H1 (cell line): ENCODE results near the gene TMED5. TPM values are rescaled to one million over a fixed set of nuclear protein-coding genes. Genes with fewer than 3 reads are reported as not detected.

Experiments
- CTCF ChIA-PET: fragments of 300-600 bp; sonication (Branson Sonifier 250); formaldehyde crosslinking; loops from one replicate; lab custom pipeline; 2021; ENCODE audit not compliant: partially characterized antibody; lab: Charles Lee
- POLR2A ChIA-PET: fragments of 300-600 bp; sonication (Branson Sonifier 250); formaldehyde crosslinking; loops from one replicate; lab custom pipeline; 2021; ENCODE audit warnings: inconsistent platforms; ENCODE audit not compliant: partially characterized antibody; lab: Charles Lee
- DNase-seq, 2 experiments: peaks; one replicate each; pipeline versions ENCODE4 v3.0.0 to v3.0.0-alpha.2; 2010 to 2022; ENCODE audit warnings: low spot score in 2 of 2, low read depth in 1 of 2, mixed read lengths in 1 of 2
- FAIRE-seq: peaks from 2 replicates; lab custom pipeline; 2011; peaks lifted over from hg19 to GRCh38; lab: Jason Lieb, UNC
- H2AFZ ChIP-seq: 2 replicates; pipeline ENCODE4 v1.8.1; 2012; ENCODE audit warnings: low read length, inconsistent platforms
- H2AK5ac ChIP-seq: 2 replicates; pipeline ENCODE4 v1.6.1; 2013; ENCODE audit warnings: low read depth, low read length
- H2BK120ac ChIP-seq: replicated peaks from 2 replicates; pipeline ENCODE3; 2013; ENCODE audit warnings: low read depth, low read length, inconsistent platforms
- H2BK12ac ChIP-seq: 2 replicates; pipeline ENCODE4 v1.6.1; 2013; ENCODE audit warnings: low read depth, low read length
- H2BK15ac ChIP-seq: 2 replicates; pipeline ENCODE4 v1.6.1; 2013; ENCODE audit warnings: low read length
- H2BK20ac ChIP-seq: 2 replicates; pipeline ENCODE4 v1.6.1; 2013; ENCODE audit warnings: low read length
- H2BK5ac ChIP-seq: 2 replicates; pipeline ENCODE4 v1.6.1; 2013; ENCODE audit warnings: low read depth, low read length
- H3K14ac ChIP-seq: 2 replicates; pipeline ENCODE4 v1.6.1; 2013; ENCODE audit warnings: inconsistent platforms; ENCODE audit not compliant: insufficient read length
- H3K18ac ChIP-seq: 2 replicates; pipeline ENCODE4 v1.6.1; 2013; ENCODE audit warnings: low read length; ENCODE audit errors: extremely low read depth
- H3K23ac ChIP-seq: 2 replicates; pipeline ENCODE4 v1.6.1; 2013; ENCODE audit warnings: inconsistent platforms; ENCODE audit not compliant: insufficient read length
- H3K23me2 ChIP-seq: 2 replicates; pipeline ENCODE4 v1.6.1; 2013; ENCODE audit warnings: low read depth, low read length
- H3K27ac ChIP-seq: 2 replicates; pipeline ENCODE4 v1.6.1; 2011; ENCODE audit warnings: low read depth, low read length, inconsistent platforms
- H3K27me3 ChIP-seq, 4 experiments: replicated peaks in 1 of 4; 1 replicate in 1 of 4; 2 replicates in 3 of 4; pipeline versions ENCODE4 v1.6.1 to v1.8.1; 2011 to 2013; ENCODE audit warnings: low read length in 3 of 4, mild to moderate bottlenecking in 3 of 4, inconsistent platforms in 2 of 4, mixed read lengths in 2 of 4, moderate library complexity in 1 of 4; ENCODE audit not compliant: control insufficient read depth in 3 of 4, insufficient read depth in 3 of 4; ENCODE audit errors: extremely low read depth in 1 of 4
- H3K36me3 ChIP-seq, 4 experiments: 2 replicates each; pipeline versions ENCODE4 v1.6.1 to v1.8.1; 2011 to 2013; ENCODE audit warnings: mild to moderate bottlenecking in 4 of 4, low read length in 3 of 4, moderate library complexity in 2 of 4, control low read depth in 1 of 4, inconsistent platforms in 1 of 4; ENCODE audit not compliant: insufficient read depth in 4 of 4, control insufficient read depth in 2 of 4
- H3K4ac ChIP-seq: replicated peaks from 2 replicates; pipeline ENCODE3; 2013; ENCODE audit warnings: low read length, low read depth, mixed read lengths, inconsistent platforms; ENCODE audit not compliant: insufficient read length
- H3K4me1 ChIP-seq, 4 experiments: replicated peaks in 1 of 4; 1 replicate in 1 of 4; 2 replicates in 3 of 4; pipeline versions ENCODE4 v1.6.1 to v1.8.1; 2011 to 2013; ENCODE audit warnings: low read length in 3 of 4, inconsistent platforms in 2 of 4, mixed read lengths in 1 of 4; ENCODE audit not compliant: insufficient read depth in 4 of 4, control insufficient read depth in 3 of 4
- H3K4me2 ChIP-seq, 2 experiments: 2 replicates each; pipeline versions ENCODE4 v1.6.1 to v1.8.1; 2011 to 2013; ENCODE audit warnings: low read depth in 2 of 2, low read length in 2 of 2, control low read depth in 1 of 2, inconsistent platforms in 1 of 2, mild to moderate bottlenecking in 1 of 2; ENCODE audit not compliant: insufficient read depth in 1 of 2
- H3K4me3 ChIP-seq, 4 experiments: fragments of 200-600, 300-600 bp in 1 of 4; sonication (generic), shearing (Covaris generic), sonication (Bioruptor Twin) in 1 of 4; 2 replicates each; pipeline versions ENCODE4 v1.5.1 to v1.8.1; 2011 to 2016; ENCODE audit warnings: low read length in 4 of 4, low read depth in 3 of 4, control low read depth in 2 of 4, inconsistent platforms in 2 of 4, mild to moderate bottlenecking in 2 of 4, mixed read lengths in 1 of 4, moderate library complexity in 1 of 4; ENCODE audit not compliant: insufficient read depth in 2 of 4; ENCODE audit errors: extremely low read depth in 1 of 4
- H3K56ac ChIP-seq: replicated peaks from 2 replicates; pipeline ENCODE3; 2013; ENCODE audit warnings: low read depth, mild to moderate bottlenecking, mixed read lengths, low read length, inconsistent platforms; ENCODE audit not compliant: insufficient read length
- H3K79me1 ChIP-seq: 2 replicates; pipeline ENCODE4 v1.6.1; 2013; ENCODE audit warnings: low read depth, low read length, control low read depth
- H3K79me2 ChIP-seq, 2 experiments: 2 replicates each; pipeline versions ENCODE4 v1.6.1 to v1.8.1; 2012 to 2013; ENCODE audit warnings: low read length in 2 of 2, mild to moderate bottlenecking in 2 of 2, inconsistent platforms in 1 of 2; ENCODE audit not compliant: insufficient read depth in 2 of 2, control insufficient read depth in 1 of 2
- H3K9ac ChIP-seq, 4 experiments: replicated peaks in 1 of 4; 1 replicate in 1 of 4; 2 replicates in 3 of 4; pipeline versions ENCODE4 v1.6.1 to v1.8.1; 2011 to 2013; ENCODE audit warnings: low read depth in 3 of 4, low read length in 3 of 4, control low read depth in 2 of 4, mild to moderate bottlenecking in 2 of 4, moderate library complexity in 2 of 4, inconsistent platforms in 1 of 4; ENCODE audit errors: extremely low read depth in 1 of 4
- H3K9me3 ChIP-seq, 2 experiments: 2 replicates each; pipeline versions ENCODE4 v1.6.1 to v1.8.1; 2012 to 2013; ENCODE audit warnings: mild to moderate bottlenecking in 2 of 2, moderate library complexity in 2 of 2, control low read depth in 1 of 2, inconsistent platforms in 1 of 2, low read depth in 1 of 2, low read length in 1 of 2, mixed read lengths in 1 of 2; ENCODE audit not compliant: insufficient read depth in 2 of 2
- H4K20me1 ChIP-seq, 2 experiments: replicated peaks in 1 of 2; 2 replicates each; pipeline versions ENCODE3 to v1.8.1; 2011 to 2013; ENCODE audit warnings: inconsistent platforms in 2 of 2, low read length in 2 of 2, mild to moderate bottlenecking in 1 of 2; ENCODE audit not compliant: insufficient read depth in 2 of 2, control insufficient read depth in 1 of 2
- H4K5ac ChIP-seq: 2 replicates; pipeline ENCODE4 v1.6.1; 2013; ENCODE audit warnings: low read length, low read depth, mixed read lengths, inconsistent platforms; ENCODE audit not compliant: insufficient read length
- H4K8ac ChIP-seq: 2 replicates; pipeline ENCODE4 v1.8.0; 2013; ENCODE audit warnings: mild to moderate bottlenecking, moderate library complexity, low read length, inconsistent platforms; ENCODE audit not compliant: insufficient read depth; ENCODE audit errors: extremely low read depth
- H4K91ac ChIP-seq: replicated peaks from 2 replicates; pipeline ENCODE3; 2013; ENCODE audit warnings: low read length, mixed read lengths, inconsistent platforms; ENCODE audit not compliant: insufficient read length
- BRCA1 ChIP-seq: IDR thresholded peaks from 2 replicates; pipeline ENCODE4 v1.6.1; 2012; ENCODE audit warnings: low read depth, low read length, improper control_type of control experiment
- JUND ChIP-seq: IDR thresholded peaks from 2 replicates; pipeline ENCODE4 v1.6.1; 2011; ENCODE audit warnings: mild to moderate bottlenecking, improper control_type of control experiment, low read length
- KDM4A ChIP-seq: IDR thresholded peaks from one replicate; pipeline ENCODE4 v1.7.1; 2012; ENCODE audit warnings: low read depth, mild to moderate bottlenecking, moderate library complexity, low read length, inconsistent platforms; ENCODE audit not compliant: severe bottlenecking
- RAD21 ChIP-seq, 2 experiments: IDR thresholded peaks in 1 of 2; conservative IDR thresholded peaks in 1 of 2; 2 replicates each; pipeline ENCODE4 v1.6.1; 2011; ENCODE audit warnings: low read depth in 2 of 2, low read length in 2 of 2, improper control_type of control experiment in 1 of 2, inconsistent platforms in 1 of 2, mild to moderate bottlenecking in 1 of 2, moderate library complexity in 1 of 2
- TEAD4 ChIP-seq: IDR thresholded peaks from 2 replicates; pipeline ENCODE4 v1.6.1; 2012; ENCODE audit warnings: low read depth, low read length, inconsistent platforms, mixed read lengths
- ZNF274 ChIP-seq: IDR thresholded peaks from 2 replicates; pipeline ENCODE4 v1.7.0; 2012; ENCODE audit warnings: low read length, borderline replicate concordance; ENCODE audit errors: extremely low read depth
- WGBS, 2 experiments: shearing (Covaris generic) in 1 of 2; methylation state at CpG; one replicate each; pipeline versions ENCODE4 v1.1.6 to v1.1.7; 2013 to 2015; ENCODE audit warnings: low lambda C conversion rate in 2 of 2, mixed read lengths in 2 of 2, inconsistent platforms in 1 of 2, low coverage in 1 of 2, missing lambda C conversion rate in 1 of 2; ENCODE audit not compliant: insufficient replicate concordance in 2 of 2, insufficient coverage in 1 of 2, insufficient read length in 1 of 2; ENCODE audit errors: extremely low coverage in 1 of 2, missing lambda C conversion rate in 1 of 2; 5-methylcytosine and 5-hydroxymethylcytosine counted together
- polyA plus RNA-seq, 7 experiments: library from polyadenylated mRNA; depleted of rRNA in 3 of 7; stranded (reverse) in 5 of 7; unstranded in 2 of 7; fragments of >200 nt in 5 of 7; fragments of 200-250 nt in 2 of 7; gene quantifications; 1 replicate in 5 of 7; 2 replicates in 1 of 7; 4 replicates in 1 of 7; pipeline versions ENCODE4 v1.2.1 to v1.2.3, GENCODE V29; 2011 to 2013; ENCODE audit warnings: missing spikeins in 2 of 7, mixed read lengths in 2 of 7
- total RNA-seq: library from RNA; stranded (reverse); fragmentation: NEBNext Ultra II Directional; extraction: Animal tissue kit (Norgen Biotek cat#: 25700); gene quantifications from 2 replicates; pipeline ENCODE4 v1.2.1, GENCODE V29; 2021
- TF ChIP-seq, protein P1 (sequence below): IDR thresholded peaks from 2 replicates; pipeline ENCODE4 v1.6.1; 2012; ENCODE audit warnings: low read length, inconsistent platforms
- TF ChIP-seq, protein P2 (sequence below): IDR thresholded peaks from 2 replicates; pipeline ENCODE4 v1.6.1; 2012; ENCODE audit warnings: inconsistent platforms

Gene TMED5
- total and polyA plus RNA-seq, 2 of the 8 experiments (the other 6 are each of a cell fraction or from before 2014, with no cell fraction given) = 14.8 to 32.8 TPM

DNA sequence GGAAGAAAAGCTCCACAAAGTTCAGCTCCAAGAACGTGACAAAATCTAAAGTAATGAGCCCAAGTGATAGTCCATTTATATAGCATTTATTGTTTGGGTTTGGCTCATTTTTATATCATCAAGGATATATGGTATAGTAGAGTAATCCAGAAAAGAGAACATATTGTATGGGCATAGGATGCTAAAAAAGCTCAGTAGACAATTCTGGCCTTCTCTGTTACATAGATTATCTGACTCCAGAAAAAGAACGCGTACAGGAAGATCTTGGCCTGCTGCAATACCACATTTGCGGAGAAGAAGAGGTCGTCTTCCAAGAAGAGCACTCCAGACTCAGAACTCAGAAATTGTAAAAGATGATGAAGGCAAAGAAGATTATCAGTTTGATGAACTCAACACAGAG lies 43.8 kb downstream of the TMED5 start:
- Histone ChIP-seq H3K14ac (no peak overlapping the region), H2BK20ac (no peak overlapping the region), H3K36me3 (peaks cover 13 to 92% (median 40%) of the 10 kb centered on the region in 4 experiments), H2BK12ac (no peak overlapping the region), H2AFZ (no peak overlapping the region), H3K27me3 (no peaks in the 10 kb centered on the region), H4K91ac (no peak overlapping the region), H3K9me3 (no peaks in the 10 kb centered on the region), H4K5ac (no peak overlapping the region), H3K4me2 (no peak overlapping the region), H4K8ac (no peak overlapping the region), H3K23me2 (no peaks in the 10 kb centered on the region; the same call in 1 of the 2 replicates), H2BK15ac (no peak overlapping the region), H3K79me2 (peaks cover 0 to 4% of the 10 kb centered on the region in 2 experiments; a peak in 2 of 4 replicates), H3K18ac (no peak overlapping the region), H3K9ac (no peak overlapping the region), H2AK5ac (no peak overlapping the region), H3K23ac (no peak overlapping the region), H3K4ac (no peak overlapping the region), H3K4me1 (no peaks in the 10 kb centered on the region), H3K56ac (no peak overlapping the region), H2BK5ac (no peak overlapping the region), H2BK120ac (no peak overlapping the region), H3K79me1 (no peaks in the 10 kb centered on the region; the same call in 1 of the 2 replicates), H4K20me1 (peaks cover 1% of the 10 kb centered on the region in 2 experiments), H3K4me3 (no peak overlapping the region), H3K27ac (no peak overlapping the region)
- no peak for DNase-seq
- ChIA-PET CTCF (interaction anchor here (1.3 kb wide), 1 partner anchor 142 kb away, joined by 4 read pairs; no protein-coding TSS in a partner anchor), POLR2A (interaction anchor here (1.1 to 1.6 kb wide), 3 partner anchors 9 to 47 kb away, joined by 3 to 4 read pairs (median 3); no protein-coding TSS in a partner anchor)
- WGBS, 2 experiments = 88% methylated on average over 5 of the region's 5 CpGs; no CpG with 5 or more reads in 1 of the 2 experiments
- no peak for FAIRE-seq
- TF ChIP-seq, protein P1, sequence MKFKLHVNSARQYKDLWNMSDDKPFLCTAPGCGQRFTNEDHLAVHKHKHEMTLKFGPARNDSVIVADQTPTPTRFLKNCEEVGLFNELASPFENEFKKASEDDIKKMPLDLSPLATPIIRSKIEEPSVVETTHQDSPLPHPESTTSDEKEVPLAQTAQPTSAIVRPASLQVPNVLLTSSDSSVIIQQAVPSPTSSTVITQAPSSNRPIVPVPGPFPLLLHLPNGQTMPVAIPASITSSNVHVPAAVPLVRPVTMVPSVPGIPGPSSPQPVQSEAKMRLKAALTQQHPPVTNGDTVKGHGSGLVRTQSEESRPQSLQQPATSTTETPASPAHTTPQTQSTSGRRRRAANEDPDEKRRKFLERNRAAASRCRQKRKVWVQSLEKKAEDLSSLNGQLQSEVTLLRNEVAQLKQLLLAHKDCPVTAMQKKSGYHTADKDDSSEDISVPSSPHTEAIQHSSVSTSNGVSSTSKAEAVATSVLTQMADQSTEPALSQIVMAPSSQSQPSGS = no peak
- TF ChIP-seq KDM4A = no peak
- TF ChIP-seq TEAD4 = no peak
- TF ChIP-seq, protein P2, sequence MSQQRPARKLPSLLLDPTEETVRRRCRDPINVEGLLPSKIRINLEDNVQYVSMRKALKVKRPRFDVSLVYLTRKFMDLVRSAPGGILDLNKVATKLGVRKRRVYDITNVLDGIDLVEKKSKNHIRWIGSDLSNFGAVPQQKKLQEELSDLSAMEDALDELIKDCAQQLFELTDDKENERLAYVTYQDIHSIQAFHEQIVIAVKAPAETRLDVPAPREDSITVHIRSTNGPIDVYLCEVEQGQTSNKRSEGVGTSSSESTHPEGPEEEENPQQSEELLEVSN = no peak
- no peak for TF ChIP-seq RAD21 (IDR thresholded peaks at IDR 0.05 in 1 of 2, conservative IDR thresholded peaks at IDR 0.05 in 1 of 2; ENCODE audit: low read depth in 2 of 2, low read length in 2 of 2)
- no peak for TF ChIP-seq ZNF274
- no peak for TF ChIP-seq JUND
- TF ChIP-seq BRCA1 = no peak
